ENCODE data around the gene SDR39U1.
"Not testable (repeated sequence)": the region's sequence is repeated elsewhere in the genome, so short reads cannot be mapped to it uniquely, and the experiment has no call there.

The SDR39U1 gene, protein sequence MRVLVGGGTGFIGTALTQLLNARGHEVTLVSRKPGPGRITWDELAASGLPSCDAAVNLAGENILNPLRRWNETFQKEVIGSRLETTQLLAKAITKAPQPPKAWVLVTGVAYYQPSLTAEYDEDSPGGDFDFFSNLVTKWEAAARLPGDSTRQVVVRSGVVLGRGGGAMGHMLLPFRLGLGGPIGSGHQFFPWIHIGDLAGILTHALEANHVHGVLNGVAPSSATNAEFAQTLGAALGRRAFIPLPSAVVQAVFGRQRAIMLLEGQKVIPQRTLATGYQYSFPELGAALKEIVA

DNA sequence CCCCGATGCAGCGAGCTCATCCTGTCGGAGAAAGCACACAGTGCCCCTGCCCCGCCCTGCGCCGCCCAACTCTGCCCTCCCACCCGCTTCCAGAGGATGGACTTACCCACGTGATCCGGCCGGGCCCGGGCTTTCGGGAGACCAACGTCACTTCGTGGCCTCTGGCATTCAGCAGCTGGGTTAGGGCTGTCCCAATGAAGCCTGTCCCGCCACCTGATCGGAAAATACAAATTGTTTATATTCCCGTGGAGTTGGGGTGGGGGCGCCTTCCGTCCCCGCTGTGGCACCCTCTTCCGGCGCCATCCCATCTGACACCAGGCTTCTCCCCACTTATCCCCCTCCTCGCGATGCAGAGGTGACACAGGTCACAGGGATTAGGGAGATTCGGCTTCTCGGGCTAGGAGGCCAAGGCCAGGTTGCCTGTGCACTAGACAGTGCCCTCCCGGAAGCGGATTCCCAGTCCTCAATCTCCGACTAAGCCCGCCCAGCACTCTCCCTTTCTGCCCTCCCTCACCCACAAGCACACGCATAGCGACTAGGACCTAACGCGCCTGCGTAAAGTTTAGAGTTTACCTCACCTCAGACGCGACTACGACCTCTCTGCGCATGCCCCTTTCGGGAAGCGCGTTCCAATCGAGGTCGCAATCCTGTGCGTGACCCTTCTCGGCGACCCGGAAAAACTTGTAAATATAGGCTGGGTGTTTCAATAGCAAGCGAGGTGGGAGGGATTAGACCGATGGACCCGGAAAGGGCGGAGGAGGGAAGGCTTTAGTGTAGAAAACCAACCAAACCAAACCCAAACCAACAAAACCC is at the start of gene SDR39U1:
SDR39U1 (minus strand) TSS at position 537 of the 813 bp plus-strand sequence; CDS start at position 530, 7 bp downstream.
- Histone ChIP-seq H3K27me3 (ENCODE audit: control insufficient read depth, insufficient read depth, low read length) (no peaks in the 10 kb centered on the region), H3K4me1 (ENCODE audit: control insufficient read depth, insufficient read depth, low read length) (peaks cover 8% of the 10 kb centered on the region), H3K36me3 (ENCODE audit: control insufficient read depth, insufficient read depth, low read length) (peaks cover 16% of the 10 kb centered on the region), H3K4me3 (ENCODE audit: low read length) (peak within 1 kb of the TSS; percentile 95), H3K9ac (ENCODE audit: low read length) (peak within 1 kb of the TSS; percentile 98), H3K27ac (ENCODE audit: low read depth, low read length) (peak within 1 kb of the TSS; percentile 100)

DNA sequence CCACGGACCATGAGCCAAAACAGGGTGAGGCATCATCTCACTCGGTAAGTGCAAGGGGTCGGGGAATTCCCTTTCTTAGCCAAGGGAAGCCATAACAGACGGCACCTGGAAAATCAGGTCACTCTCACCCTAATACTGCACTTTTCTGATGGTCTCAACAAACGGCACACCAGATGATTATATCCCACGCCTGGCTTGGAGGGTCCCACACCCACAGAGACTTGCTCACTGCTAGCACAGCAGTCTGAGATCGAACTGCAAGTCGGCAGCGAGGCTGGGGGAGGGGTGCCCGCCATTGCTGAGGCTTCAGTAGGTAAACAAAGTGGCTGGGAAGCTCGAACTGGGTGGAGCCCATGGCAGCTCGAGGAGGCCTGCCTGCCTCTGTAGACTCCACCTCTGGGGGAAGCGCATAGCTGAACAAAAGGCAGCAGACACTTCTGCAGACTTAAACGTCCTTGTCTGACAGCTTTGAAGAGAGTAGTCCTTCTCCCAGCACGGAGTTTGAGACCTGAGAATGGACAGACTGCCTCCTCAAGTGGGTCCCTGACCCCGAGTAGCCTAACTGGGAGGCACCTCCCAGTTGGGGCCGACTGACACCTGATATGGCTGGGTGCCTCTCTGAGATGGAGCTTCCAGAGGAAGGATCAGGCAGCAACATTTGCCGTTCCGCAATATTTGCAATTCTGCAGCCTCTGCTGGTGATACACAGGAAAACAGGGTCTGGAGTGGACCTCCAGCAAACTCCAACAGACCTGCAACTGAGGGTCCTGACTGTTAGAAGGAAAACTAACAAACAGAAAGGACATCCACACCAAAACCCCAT is 49.2 kb upstream of the SDR39U1 start:
- H3K36me3 ChIP-seq (ENCODE audit: control insufficient read depth, insufficient read depth, low read length); H3K27me3 ChIP-seq (ENCODE audit: control insufficient read depth, insufficient read depth, low read length); H3K4me1 ChIP-seq (ENCODE audit: control insufficient read depth, insufficient read depth, low read length); H3K4me3 ChIP-seq (ENCODE audit: low read length); H3K9ac ChIP-seq (ENCODE audit: low read length); H3K27ac ChIP-seq (ENCODE audit: low read depth, low read length): not testable (repeated sequence)

DNA sequence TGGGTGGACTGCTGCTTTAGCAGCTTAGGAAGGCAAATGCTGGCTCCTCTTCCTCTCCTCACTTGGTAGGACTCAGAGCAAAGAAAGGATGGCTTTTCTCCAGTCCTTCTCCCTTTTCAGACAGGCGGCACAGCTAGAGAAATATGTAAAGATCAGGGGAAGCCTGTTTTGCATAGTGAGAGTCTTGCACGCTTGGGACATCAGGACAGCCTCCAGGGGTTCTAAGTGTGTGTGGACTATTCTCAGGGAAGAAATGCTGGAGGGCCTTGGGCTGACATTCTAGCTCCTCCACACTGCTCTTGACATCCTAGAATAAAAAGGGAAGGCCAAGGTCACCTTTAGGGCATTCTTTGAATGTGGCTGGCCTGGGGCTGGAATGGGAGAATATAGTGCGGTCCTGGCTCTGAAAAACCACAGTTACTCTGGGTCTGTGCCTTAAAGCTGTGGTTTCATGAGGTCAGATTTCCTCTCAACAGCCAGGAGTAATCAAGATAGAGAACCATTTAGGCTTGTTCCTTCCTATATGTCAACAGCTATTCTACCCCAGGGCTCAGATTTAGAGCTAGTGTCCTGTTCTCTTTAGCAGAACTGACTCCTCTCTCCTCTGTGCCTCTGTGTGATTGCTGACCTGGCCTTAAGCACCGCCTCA is 41.2 kb upstream of the SDR39U1 start:
- H3K9ac ChIP-seq (ENCODE audit: low read length) = no peak overlapping the region
- no peak overlapping the region for H3K4me3 ChIP-seq (ENCODE audit: low read length)
- H3K36me3 ChIP-seq (ENCODE audit: control insufficient read depth, insufficient read depth, low read length) = no peaks in the 10 kb centered on the region
- no peaks in the 10 kb centered on the region for H3K27me3 ChIP-seq (ENCODE audit: control insufficient read depth, insufficient read depth, low read length)
- no peak overlapping the region for H3K27ac ChIP-seq (ENCODE audit: low read depth, low read length)
- H3K4me1 ChIP-seq (ENCODE audit: control insufficient read depth, insufficient read depth, low read length) = no peaks in the 10 kb centered on the region

DNA sequence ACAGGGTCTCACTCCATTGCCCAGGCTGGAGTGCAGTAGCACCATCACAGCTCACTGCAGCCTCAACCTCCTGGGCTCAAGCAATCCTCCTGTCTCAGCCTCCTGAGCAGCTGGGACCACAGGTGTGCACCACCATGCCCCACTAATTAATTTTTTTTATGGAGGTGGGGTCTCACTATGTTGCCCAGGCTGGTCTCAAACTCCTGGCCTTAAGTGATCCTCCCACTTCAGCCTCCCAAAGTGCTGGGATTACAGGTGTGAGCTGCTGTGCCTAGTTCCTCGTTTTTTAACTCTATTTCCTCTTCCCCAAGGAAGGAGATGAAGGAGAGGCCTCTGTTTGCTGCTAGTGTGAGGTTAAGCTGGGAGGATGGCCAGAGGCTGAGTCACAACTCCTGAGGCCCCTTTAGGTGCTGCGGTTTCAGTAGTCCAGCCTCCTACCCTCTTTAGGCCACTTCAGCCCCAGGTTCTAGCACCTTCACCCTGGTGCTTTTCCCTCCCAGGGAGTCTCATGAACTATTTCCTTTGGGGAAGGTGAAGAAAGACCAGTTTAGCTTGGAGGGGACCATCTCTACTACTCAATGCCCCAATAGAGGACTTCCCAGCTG is 40.2 kb upstream of the SDR39U1 start:
- H3K4me3 ChIP-seq (ENCODE audit: low read length); H3K27me3 ChIP-seq (ENCODE audit: control insufficient read depth, insufficient read depth, low read length): not testable (repeated sequence)

DNA sequence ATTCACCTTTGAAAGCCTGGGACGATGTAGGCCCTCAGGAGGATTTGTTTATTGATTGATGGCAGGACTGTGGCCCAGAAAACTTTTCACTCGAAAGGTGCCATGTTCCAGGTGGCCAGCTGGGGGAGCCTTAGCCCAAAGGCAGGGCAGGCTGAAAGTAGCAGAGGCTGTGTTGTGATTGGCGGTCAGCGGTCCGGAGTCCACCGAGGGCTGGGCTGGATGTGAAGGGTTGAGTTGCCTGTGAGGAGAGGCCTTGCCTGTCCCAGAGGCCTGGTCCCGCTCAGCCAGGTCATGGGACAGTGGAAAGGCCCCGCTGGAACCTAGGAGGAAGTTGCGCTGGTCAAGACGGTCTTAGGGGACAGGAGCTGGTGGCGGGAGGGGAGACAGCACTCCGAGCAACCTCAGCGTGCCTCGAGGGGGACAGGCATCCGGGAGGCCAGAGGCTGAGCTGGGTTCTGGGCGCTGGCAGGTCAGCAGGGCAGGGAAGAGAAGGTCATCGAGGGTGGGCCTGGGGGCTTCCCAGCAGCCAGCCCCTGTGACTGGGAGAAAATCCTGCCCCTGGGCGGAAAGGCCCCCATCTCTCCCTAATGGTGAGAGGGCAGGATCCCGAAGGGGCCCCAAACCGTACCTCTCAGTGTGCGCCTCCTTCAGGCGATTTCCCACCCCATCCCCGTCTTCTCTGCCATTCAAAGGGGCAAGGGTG is 39.2 kb upstream of the SDR39U1 start:
- no peaks in the 10 kb centered on the region for H3K4me1 ChIP-seq (ENCODE audit: control insufficient read depth, insufficient read depth, low read length)
- H3K27ac ChIP-seq (ENCODE audit: low read depth, low read length) = no peak overlapping the region
- no peaks in the 10 kb centered on the region for H3K36me3 ChIP-seq (ENCODE audit: control insufficient read depth, insufficient read depth, low read length)
- no peaks in the 10 kb centered on the region for H3K27me3 ChIP-seq (ENCODE audit: control insufficient read depth, insufficient read depth, low read length)
- H3K4me3 ChIP-seq (ENCODE audit: low read length) = no peak overlapping the region
- H3K9ac ChIP-seq (ENCODE audit: low read length) = no peak overlapping the region

More for the DNA sequence above, 40.2 kb upstream of the SDR39U1 start:
- not testable (repeated sequence) for H3K4me1 ChIP-seq (ENCODE audit: control insufficient read depth, insufficient read depth, low read length); H3K36me3 ChIP-seq (ENCODE audit: control insufficient read depth, insufficient read depth, low read length); H3K27ac ChIP-seq (ENCODE audit: low read depth, low read length); H3K9ac ChIP-seq (ENCODE audit: low read length)

DNA sequence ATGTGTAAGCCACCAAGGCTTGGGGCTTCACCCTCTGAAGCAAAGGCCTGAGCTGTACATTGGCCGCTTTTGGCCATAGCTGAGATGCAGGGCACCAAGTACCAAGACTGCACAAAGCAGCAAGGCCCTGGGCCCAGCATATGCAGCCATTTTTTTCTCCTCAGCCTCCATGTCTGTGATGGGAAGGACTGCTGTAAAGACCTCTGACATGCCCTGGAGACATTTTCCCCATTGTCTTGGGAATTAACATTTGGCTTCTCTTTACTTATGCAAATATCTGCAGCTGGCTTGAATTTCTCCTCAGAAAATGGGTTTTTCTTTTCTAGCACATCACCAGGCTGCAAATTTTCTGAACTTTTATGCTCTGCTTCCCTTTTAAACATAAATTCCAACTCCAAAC is 37.4 kb upstream of the SDR39U1 start:
- H3K36me3 ChIP-seq (ENCODE audit: control insufficient read depth, insufficient read depth, low read length); H3K27me3 ChIP-seq (ENCODE audit: control insufficient read depth, insufficient read depth, low read length); H3K4me3 ChIP-seq (ENCODE audit: low read length): not testable (repeated sequence)

DNA sequence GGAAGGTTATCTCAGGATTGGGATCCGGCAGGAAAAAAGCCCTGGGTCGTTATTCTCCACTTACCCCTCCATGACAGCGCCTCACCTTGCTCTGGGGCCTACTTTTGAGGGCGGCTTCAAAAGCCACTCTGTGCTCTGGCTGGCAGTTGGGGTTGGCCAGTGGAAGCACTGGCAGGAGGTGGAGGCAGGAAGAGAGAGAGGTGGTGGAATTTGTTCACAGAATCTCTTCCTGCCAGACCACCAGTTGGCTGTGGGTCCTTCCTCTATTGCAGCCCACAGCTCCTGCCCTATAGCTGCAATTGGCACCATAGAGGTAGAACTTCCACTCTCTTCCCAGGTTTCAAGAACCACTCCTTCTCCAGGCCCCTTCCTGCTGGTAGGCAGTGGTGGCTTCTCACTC is 32.7 kb upstream of the SDR39U1 start:
- Histone ChIP-seq H3K4me1 (ENCODE audit: control insufficient read depth, insufficient read depth, low read length) (no peaks in the 10 kb centered on the region), H3K27me3 (ENCODE audit: control insufficient read depth, insufficient read depth, low read length) (no peaks in the 10 kb centered on the region), H3K36me3 (ENCODE audit: control insufficient read depth, insufficient read depth, low read length) (no peaks in the 10 kb centered on the region), H3K4me3 (ENCODE audit: low read length) (no peak overlapping the region), H3K27ac (ENCODE audit: low read depth, low read length) (no peak overlapping the region), H3K9ac (ENCODE audit: low read length) (no peak overlapping the region)

More for the DNA sequence above, 37.4 kb upstream of the SDR39U1 start:
- not testable (repeated sequence) for H3K27ac ChIP-seq (ENCODE audit: low read depth, low read length); H3K4me1 ChIP-seq (ENCODE audit: control insufficient read depth, insufficient read depth, low read length); H3K9ac ChIP-seq (ENCODE audit: low read length)

DNA sequence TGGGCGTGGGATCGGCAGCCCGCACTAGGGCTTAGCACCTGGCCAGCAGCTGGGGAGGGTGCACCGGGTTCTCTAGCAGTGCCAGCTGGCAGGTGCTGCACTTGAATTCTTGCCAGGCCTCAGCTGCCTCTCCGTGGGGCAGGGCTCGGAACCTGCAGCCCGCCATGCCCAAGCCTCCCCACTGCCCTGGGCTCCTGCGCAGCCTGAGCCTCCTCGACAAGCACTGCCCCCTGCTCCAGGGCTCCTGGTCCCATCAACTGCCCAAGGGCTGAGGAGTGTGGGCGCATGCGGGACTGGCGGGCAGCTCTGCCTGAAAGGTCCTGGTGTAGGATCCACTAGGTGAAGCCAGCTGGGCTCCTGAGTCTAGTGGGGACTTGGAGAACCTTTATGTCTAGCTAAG is 30.6 kb upstream of the SDR39U1 start:
- Histone ChIP-seq H3K36me3 (ENCODE audit: control insufficient read depth, insufficient read depth, low read length) (no peaks in the 10 kb centered on the region), H3K4me3 (ENCODE audit: low read length) (no peak overlapping the region), H3K9ac (ENCODE audit: low read length) (no peak overlapping the region), H3K4me1 (ENCODE audit: control insufficient read depth, insufficient read depth, low read length) (no peaks in the 10 kb centered on the region), H3K27ac (ENCODE audit: low read depth, low read length) (no peak overlapping the region), H3K27me3 (ENCODE audit: control insufficient read depth, insufficient read depth, low read length) (no peaks in the 10 kb centered on the region)

DNA sequence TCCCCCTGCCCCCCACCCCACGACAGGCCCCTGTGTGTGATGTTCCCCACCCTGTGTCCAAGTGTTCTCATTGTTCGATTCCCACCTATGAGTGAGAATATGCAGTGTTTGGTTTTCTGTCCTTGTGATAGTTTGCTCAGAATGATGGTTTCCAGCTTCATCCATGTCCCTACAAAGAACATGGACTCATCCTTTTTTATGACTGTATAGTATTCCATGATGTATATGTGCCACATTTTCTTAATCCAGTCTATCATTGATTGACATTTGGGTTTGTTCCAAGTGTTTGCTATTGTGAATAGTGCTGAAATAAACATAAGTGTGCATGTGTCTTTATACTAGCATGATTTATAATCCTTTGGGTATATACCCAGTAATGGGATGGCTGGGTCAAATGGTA is 27.9 kb upstream of the SDR39U1 start:
- H3K9ac ChIP-seq (ENCODE audit: low read length); H3K4me3 ChIP-seq (ENCODE audit: low read length); H3K4me1 ChIP-seq (ENCODE audit: control insufficient read depth, insufficient read depth, low read length); H3K36me3 ChIP-seq (ENCODE audit: control insufficient read depth, insufficient read depth, low read length); H3K27me3 ChIP-seq (ENCODE audit: control insufficient read depth, insufficient read depth, low read length); H3K27ac ChIP-seq (ENCODE audit: low read depth, low read length): not testable (repeated sequence)

DNA sequence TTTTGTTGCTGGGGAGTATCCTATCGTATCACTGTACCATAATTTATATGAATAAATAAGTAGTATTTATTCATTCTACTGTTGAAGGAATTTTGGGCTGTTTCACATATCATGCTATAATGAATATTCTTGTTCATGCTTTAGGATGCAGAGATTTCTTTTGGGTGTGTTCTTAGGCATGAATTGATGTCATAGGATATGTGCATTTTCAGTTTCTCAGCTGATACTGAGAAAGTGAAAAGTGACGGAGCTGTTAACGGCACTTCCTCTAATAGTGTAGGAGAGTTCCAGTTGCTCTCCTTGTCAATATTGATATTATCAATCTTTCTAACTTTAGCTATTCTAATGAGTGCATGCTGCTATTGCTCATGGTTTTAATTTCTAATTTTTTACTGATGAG is 23.2 kb upstream of the SDR39U1 start:
- no peaks in the 10 kb centered on the region for H3K36me3 ChIP-seq (ENCODE audit: control insufficient read depth, insufficient read depth, low read length)
- H3K27ac ChIP-seq (ENCODE audit: low read depth, low read length) = no peak overlapping the region
- no peaks in the 10 kb centered on the region for H3K4me1 ChIP-seq (ENCODE audit: control insufficient read depth, insufficient read depth, low read length)
- no peaks in the 10 kb centered on the region for H3K27me3 ChIP-seq (ENCODE audit: control insufficient read depth, insufficient read depth, low read length)
- H3K9ac ChIP-seq (ENCODE audit: low read length) = no peak overlapping the region
- no peak overlapping the region for H3K4me3 ChIP-seq (ENCODE audit: low read length)

DNA sequence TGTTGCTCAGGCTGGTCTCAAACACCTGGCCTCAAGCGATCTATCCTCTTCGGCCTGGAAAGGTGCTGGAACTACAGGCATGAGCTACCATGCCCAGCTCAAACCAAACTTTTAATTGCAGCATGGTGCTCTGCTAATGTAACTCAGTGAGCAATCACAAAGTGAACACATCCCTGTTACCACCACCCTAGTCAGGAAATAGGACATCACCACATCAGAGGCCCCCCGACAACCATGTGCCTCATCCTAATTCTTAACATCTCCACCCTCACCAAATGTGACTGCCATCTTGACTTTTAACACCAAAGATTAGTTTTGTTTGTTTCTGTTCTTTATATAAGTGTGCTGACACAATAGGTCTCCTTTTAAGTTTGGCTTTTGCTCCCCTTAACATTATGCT is 22.8 kb upstream of the SDR39U1 start:
- Histone ChIP-seq H3K27me3 (ENCODE audit: control insufficient read depth, insufficient read depth, low read length) (no peaks in the 10 kb centered on the region), H3K4me1 (ENCODE audit: control insufficient read depth, insufficient read depth, low read length) (no peaks in the 10 kb centered on the region), H3K36me3 (ENCODE audit: control insufficient read depth, insufficient read depth, low read length) (no peaks in the 10 kb centered on the region), H3K9ac (ENCODE audit: low read length) (no peak overlapping the region), H3K27ac (ENCODE audit: low read depth, low read length) (no peak overlapping the region), H3K4me3 (ENCODE audit: low read length) (no peak overlapping the region)

All from rectal smooth muscle tissue (tissue), 1 donor.